Left renal cortex interstitium (tissue), 4 donors: ENCODE measurements around the gene MGAT4A. TPM values are rescaled to one million over a fixed set of nuclear protein-coding genes. Genes with fewer than 3 reads are reported as not detected.
"Not testable (repeated sequence)": the region's sequence is repeated elsewhere in the genome, so short reads cannot be mapped to it uniquely, and the experiment has no call there.

ENCODE experiments used
- DNase-seq, 4 donors: peaks; one replicate each; pipeline ENCODE4 v3.0.0-alpha.2; 2013; ENCODE audit warnings: low read depth in 4 of 4, low spot score in 2 of 4, missing footprints in 1 of 4
- polyA plus RNA-seq, 4 donors: library from polyadenylated mRNA; unstranded; fragments of 120-200 nt; gene quantifications; one replicate each; pipeline ENCODE4 v1.2.1, GENCODE V29; 2013; ENCODE audit not compliant: insufficient read length in 4 of 4

The MGAT4A gene
- polyA plus RNA-seq, 4 donors = 23.1 to 35.9 (median 29.2) TPM

- DNase-seq = peak in 1 of 4 donors; percentile 3
Measured at GRCh38 chr2:98730707-98731040, 258 bp downstream of the MGAT4A start.

- DNase-seq = peak in 3 of 4 donors; percentile 29 to 49 (median 34)
Measured at GRCh38 chr2:98730053-98730706, 752 bp downstream of the MGAT4A start.

GRCh38 chr2:98729652-98730051, 1.3 kb downstream of the MGAT4A start:
- no peak for DNase-seq

DNA sequence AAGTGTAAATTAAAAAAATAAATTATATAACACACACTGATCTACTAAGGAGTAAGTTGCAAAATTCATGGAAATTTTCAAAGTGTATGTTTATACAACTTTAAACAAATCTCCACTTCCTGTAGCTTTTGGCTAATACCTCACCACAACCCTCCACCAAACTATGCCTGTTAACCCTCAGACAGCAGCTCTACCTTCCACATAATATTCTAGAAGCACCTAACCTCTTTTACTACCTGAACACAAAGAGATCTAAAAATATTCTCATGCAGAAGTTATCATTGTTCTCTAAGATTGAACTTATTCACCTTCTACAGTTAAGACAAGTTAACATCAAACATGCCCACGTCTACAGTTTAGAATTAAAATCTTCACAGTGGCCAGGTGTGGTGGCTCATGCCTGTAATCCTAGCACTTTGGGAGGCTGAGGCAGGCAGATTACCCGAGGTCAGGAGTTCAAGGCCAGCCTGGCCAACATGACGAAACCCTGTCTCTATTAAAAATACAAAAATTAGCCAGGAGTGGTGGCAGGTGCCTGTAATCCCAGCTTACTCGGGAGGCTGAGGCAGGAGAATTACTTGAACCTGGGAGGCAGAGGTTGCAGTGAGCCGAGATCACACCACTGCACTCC, 2.7 kb downstream of the MGAT4A start:
- not testable (repeated sequence) for DNase-seq

- DNase-seq = no peak
Measured at GRCh38 chr2:98727369-98728087, 3.4 kb downstream of the MGAT4A start.

GRCh38 chr2:98726735-98727368, 4.1 kb downstream of the MGAT4A start:
- no peak for DNase-seq

GRCh38 chr2:98726205-98726604, 4.7 kb downstream of the MGAT4A start:
- no peak for DNase-seq

- DNase-seq = no peak
Measured at GRCh38 chr2:98720286-98720685, 10.6 kb downstream of the MGAT4A start.

DNA sequence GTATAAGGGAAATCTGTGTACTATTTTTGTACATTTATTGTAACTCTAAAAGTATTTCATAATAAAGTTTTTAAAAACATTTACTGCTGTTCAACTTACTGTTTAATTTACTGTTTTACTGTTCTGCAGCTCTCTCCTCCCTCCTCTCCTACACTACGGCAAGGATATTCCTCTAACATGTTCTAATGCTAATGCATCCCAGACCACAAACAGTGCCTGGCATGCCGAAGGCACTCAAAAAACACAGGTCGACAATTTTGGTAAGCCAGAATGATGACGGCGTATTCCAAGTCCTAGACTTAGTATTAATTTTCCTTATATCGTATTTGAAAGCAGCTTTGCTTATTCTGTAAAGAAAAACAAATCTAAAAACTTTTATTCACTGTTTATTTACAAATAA, 13.3 kb downstream of the MGAT4A start:
- no peak for DNase-seq

GRCh38 chr2:98716786-98717185, 14.1 kb downstream of the MGAT4A start:
- no peak for DNase-seq

DNA sequence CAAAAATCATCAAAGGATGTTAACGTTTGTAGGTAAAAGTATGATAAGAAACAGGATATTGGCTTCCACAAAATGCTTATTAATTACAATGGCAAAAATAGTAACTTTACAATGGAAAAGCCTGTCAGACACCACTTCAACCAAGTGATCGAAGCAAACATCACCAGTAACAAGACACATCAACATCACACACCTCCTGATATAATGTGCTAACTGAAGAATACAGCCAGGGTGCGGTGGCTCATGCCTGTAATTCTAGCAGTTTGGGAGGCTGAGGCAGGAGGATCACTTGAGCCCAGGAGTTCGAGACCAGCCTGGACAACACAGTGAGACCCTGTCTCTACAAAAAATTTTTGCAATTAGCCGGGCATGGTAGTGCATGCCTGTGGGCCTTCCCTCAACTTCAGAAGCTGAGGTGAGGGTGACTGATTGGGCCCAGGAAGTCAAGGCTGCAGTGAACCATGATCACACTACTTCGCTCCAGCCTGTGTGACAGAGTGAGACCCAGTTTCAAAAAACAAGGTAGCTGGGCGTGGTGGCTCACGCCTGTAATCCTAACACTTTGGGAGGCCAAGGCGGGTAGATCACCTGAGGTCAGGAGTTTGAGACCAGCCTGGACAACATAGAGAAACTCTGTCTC, 15.0 kb downstream of the MGAT4A start:
- no peak for DNase-seq

DNA sequence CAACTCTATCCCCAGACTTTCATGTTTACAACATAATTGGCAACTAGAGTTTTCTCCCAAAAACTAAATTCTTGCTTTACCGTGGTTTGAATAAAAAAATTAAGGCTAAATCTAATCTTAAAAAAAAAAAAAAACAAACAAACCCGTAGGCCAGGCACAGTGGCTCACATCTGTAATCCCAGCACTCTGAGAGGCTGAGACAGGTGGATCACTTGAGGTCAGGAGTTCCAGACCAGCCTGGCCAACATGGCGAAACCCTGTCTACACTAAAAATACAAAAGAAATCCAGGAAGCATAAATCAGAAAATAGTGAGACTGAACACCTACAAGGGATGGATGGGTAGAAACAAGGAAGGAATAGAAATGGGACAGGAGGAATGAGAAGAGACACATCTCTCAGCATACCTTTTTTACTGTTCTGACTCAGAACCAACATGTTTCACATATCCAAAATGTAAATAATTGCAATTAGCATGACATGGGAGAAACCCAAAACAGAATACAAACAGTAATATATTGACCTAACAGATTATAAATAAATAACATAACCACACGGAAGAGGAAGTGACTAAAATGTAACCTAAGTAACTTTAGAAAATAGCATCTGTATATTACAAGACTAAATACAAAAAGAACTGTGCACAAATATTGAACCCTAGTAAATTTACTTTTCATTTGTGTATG, 17.5 kb downstream of the MGAT4A start:
- no peak for DNase-seq

DNA sequence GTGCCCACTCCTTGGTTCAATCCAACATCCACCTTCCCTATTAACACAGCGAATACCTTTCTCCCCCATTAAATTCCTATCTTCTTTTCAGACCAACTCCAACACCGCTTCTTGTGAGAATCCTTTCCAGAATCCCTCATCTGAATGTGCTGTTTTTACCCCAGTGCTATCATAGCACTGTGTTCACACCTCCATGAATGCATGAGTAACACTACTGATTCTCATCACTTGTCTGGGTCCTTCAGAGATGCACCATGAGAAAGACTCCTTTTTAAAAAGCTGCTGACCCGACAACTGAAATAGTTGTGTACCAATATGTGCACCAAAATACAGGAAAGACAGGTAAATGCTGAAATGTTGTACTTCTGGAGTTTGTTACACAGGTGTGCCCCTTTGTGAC, 18.8 kb downstream of the MGAT4A start:
- no peak for DNase-seq

DNA sequence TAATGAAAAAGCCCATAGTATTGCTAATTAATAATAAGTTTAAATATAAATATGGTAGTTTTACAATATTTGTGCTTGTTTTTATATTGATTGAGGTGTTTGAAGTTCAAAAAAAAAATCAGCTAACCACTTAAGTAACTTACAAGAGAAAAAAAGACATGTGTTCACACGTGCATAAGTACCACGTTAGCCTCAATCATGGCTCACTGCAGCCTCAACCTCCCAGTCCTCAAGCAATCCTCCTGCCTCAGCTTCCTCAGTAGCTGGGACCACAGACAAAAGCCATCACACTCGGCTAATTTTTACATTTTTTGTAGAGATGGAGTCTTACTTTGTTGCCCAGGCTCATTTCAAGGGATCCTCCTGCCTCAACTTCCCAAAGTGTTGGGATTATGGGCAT, 19.4 kb downstream of the MGAT4A start:
- DNase-seq = no peak

GRCh38 chr2:98710734-98711133, 20.2 kb downstream of the MGAT4A start:
- DNase-seq = no peak

DNA sequence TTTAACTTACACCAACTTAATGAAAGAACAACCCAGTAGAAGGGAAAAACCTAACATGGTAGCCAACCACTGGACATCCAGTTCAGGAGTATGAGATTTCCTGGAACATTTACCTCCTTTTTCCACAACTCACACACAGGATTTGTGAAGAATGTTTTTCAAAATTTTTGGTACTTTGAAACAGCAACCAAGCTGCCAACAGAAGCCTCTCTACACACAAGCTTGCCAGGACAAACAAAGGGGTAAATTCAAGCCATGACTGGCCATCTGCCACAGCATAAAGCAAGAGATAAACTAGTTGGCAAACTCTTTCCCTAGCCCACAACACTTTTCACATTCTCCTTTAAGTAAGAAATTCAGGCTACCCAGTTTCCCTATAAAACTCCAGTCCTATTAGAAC, 21.4 kb downstream of the MGAT4A start:
- no peak for DNase-seq

GRCh38 chr2:98708396-98709186, 22.3 kb downstream of the MGAT4A start:
- DNase-seq = no peak

DNA sequence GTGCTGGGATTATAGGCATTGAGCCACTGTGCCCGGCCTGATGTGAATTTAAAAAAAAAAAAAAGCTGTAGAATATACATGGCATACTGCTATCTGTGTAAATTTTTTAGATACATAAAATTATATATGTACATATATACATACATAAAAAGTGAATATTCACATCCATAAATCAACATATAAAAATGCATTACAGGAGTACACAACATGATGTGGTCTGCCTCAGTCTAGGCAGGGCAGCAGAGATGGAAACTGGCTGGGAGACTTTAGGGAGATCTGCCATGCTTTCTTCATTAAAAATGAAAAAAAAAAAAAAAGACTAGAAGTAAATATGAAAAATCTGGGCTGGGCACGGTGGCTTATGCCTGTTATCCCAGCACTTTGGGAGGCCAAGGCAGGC, 24.3 kb downstream of the MGAT4A start:
- DNase-seq = no peak

DNA sequence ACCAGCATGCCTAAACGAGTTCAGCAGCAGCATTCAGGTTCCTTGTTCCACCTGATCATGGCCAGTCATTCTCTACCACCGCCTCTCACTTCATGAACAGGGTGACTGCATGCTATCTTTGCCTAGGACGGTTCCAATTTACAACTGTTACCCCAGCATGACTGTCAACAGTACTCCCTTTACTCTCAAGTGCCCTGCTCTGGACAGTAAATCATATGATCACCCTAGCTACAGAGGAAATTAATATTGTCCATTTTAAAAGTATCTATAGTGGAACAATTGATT, 25.7 kb downstream of the MGAT4A start:
- no peak for DNase-seq
